C4-2B (cell line): ENCODE measurements around the gene UBALD2.

Source experiments
- CTCF ChIP-seq: fragments of 450-650 bp; conservative IDR thresholded peaks from 2 replicates; pipeline ENCODE4 v1.5.1; 2017; ENCODE audit warnings: mild to moderate bottlenecking
- ZFX ChIP-seq: fragments of 450-650 bp; IDR thresholded peaks from 2 replicates; pipeline ENCODE4 v1.6.1; 2017

- TF ChIP-seq CTCF = no peak
- TF ChIP-seq ZFX = no peak
These were observed 29.3 kb upstream of the UBALD2 start for GRCh38 chr17:76235883-76236282.
